ENCODE results near the gene PARD3B.

The PARD3B gene

DNA sequence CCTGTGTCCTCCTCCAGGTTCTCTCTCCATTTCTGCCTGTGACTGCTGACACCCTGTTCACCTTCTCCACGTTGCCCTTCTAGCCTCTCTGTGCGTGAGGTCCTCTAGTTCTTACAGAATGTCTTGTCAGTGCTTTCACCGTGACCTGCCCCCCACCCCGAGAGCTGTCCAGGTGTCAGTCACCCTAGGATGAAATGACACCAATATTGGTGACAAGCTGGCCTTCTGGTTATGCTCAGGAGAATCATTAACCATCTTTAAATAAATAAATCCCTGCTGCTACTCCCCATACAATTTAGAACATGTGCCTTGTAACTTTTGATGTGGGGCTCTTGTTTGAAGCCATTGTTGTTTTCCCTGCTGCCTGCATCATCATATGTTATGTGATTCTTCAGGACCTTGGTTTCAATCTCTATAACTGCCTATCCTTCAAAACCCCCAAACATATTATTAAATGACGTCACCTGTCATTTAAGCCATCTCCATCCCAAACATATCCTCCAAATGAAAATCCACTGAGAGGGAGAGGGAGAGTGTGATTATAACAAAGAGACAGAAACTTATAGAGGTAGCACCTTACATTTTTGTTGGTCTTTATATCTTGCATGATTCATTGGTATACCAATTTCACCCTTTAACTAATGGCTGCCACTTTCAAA, 496.3 kb downstream of the PARD3B start:
- DNase-seq (ENCODE audit: low read depth in 1 of 2, low spot score in 1 of 2): no peak

DNA sequence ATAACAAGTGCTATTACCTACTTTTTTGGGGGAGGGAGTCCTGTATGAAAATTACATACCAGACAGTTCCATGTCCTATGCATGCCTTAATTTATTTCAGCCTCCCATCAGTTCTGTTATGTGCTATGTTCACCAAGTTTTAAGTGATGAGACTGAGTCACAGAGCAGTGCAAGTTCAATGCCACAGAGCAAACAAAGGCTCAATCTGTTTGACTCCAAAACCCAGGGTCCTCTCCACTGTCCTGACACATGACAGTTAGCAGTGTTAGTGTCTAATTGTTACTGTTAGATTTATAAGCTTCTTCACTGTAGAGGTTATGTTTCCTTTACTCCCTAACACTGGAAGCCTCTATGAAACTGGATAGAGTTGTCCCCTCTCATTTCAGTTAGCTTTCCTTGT, 498.0 kb downstream of the PARD3B start:
- DNase-seq (ENCODE audit: low read depth in 1 of 2, low spot score in 1 of 2): no peak

DNA sequence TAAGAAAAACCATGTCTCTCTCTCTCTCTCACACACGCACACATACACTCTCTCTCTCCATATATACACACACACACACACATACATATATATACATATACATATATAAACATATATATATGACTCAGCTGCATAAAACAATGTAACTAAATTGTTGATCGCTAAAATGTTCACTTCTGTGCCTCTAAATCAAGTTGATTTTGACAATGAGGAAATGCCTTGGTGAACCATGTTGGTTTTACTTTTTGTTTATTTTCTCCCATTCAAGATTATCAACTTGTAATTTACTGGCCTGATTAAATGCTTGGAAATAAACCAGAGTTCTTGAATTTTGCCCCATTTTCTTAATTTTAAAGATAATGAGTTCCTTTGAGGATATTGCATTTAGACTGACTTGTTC, 500.4 kb downstream of the PARD3B start:
- DNase-seq (ENCODE audit: low read depth in 1 of 2, low spot score in 1 of 2): no peak

DNA sequence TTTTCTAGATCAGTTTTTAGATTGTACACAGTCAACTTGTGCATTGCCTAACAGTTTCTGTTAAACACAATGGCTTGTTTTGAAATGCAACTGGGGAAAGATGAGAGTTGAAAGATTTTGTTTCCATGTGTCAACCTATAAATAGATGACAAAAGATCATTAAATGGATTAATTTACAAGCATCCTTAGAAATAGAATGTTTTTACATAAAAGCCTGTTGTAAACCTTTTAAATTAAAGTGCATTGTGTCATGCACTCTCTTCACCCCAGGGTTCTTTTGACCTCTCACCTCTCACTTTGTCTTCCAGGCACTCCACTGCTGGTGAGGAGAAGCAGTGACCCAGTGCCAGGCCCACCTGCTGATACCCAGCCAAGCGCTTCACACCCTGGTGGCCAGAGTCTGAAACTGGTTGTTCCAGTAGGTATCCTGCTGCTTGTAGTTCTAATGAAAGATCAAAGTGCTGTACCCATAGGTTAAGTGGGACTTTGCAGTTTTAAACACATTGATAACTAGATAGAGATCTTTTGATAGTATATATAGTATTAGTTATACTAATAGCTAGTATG, 502.1 kb downstream of the PARD3B start:
- no peak for DNase-seq (ENCODE audit: low read depth in 1 of 2, low spot score in 1 of 2)

DNA sequence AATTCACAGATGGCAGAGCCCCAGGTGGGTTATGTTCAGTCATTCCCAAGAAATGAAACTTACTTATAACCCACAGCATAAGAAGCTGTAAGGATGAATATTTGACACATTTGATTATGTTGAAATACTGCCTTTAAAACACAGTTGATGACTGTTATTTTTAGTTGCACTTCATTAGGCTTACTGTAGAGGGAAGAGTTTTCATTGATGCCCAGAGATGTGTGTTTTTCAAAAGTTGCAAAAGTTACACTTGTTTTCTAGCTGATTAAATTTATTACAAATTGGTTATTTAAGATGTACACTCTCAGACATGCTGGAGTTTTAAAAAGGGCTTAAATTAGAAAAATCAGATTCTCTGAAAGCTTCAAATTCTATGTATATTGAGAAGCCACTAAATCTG, 506.1 kb downstream of the PARD3B start:
- no peak for DNase-seq (ENCODE audit: low read depth in 1 of 2, low spot score in 1 of 2)

DNA sequence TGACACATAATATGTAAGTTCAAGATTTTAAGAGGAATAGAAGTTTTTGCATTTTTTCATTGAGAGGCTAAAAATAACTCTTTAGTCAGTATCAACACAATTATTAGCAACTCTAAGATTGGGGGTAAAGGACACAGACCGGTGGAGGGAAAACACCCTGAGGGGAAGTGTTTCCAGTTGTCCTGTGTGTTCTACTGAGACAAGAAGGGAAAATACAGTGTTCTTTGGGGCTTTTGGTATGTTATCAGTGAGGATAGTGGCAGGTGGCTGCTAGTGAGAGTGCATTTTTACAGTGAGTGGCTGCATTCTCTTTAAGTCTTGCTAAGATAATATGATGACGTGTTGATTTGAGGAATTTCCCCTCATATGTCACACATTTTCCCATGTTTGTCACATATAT, 507.5 kb downstream of the PARD3B start:
- no peak for DNase-seq (ENCODE audit: low read depth in 1 of 2, low spot score in 1 of 2)

DNA sequence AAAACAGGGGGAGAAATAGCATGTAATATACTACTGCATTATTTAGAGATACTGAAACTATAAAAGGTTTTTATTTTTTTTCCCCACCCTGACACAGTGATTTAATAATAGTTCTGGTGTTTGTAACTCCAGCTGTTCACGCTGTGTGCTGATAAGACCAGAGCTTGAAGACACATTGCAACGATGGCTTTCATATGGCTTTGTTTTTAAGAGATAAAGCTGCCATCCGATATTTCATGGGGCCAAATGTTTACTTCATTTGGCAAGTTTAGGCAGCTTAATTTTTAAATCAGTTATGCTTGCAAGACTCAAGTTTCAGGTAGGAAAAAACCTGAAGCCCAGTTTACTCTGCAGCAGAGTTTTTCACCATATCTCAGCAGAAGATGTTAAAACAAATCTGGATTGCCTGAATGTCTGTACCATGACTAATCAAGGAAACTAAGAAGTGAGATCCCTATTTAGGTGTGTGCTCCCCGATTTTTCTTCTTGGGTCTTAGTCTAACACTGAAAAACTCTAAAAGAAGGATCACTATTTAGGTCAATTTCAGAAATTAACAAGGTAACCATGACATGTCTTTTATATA, 508.6 kb downstream of the PARD3B start:
- no peak for DNase-seq (ENCODE audit: low read depth in 1 of 2, low spot score in 1 of 2)

DNA sequence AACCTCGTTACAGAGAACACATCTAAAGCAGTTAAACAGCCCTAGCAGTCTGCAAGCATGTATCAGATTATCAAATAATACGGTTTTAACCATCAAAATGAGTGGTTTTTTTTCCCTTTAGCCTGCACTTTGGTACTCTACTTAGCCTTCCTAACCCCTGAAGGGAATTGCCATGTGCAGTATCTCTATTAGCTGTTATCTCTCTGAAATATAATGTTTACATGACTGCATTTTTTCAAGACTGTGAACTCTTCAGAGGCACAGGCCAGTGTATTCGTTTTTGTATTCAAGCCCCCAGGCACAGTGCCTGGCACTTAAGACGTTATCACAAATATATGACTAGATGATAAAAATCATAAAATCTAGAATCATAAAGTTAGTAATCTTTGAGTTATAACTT, 509.5 kb downstream of the PARD3B start:
- no peak for DNase-seq (ENCODE audit: low read depth in 1 of 2, low spot score in 1 of 2)

DNA sequence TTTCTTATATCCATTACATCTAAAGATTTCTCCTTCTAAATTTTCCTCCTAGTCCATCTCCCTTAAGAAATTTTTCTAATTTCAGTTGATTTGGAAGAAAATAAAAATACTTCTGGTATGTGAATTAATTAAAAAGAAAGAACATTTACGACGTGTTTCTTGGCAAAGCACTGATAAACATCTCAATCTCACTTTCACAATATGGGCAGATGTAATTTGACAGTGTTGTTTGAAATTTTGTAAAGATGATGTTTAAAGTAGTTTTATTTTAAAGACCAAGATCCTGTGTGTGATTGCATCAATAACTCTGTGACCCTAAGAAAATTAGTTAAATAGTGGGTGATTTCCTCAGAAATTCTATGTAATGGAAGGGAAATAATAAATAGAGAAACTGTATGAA, 510.0 kb downstream of the PARD3B start:
- no peak for DNase-seq (ENCODE audit: low read depth in 1 of 2, low spot score in 1 of 2)

DNA sequence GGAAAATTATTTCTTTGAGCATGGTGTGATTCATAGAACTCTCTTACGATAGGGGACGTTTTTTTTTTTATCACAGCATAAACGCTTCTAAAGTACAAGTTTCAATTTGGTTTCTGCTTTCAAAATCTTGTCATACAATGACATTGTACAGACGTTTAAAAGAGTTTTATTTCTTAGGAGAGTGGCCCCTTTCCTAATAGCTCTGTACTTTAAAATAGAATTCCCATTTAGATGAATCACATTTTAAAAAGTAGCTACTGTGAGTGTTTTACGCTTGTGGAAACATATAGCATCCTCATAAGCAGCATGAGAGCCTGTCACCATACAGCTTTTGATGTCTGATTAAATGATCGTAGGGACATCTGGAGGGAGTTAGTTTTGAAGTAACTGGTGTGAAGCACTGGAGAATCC, 510.9 kb downstream of the PARD3B start:
- DNase-seq (ENCODE audit: low read depth in 1 of 2, low spot score in 1 of 2): no peak

DNA sequence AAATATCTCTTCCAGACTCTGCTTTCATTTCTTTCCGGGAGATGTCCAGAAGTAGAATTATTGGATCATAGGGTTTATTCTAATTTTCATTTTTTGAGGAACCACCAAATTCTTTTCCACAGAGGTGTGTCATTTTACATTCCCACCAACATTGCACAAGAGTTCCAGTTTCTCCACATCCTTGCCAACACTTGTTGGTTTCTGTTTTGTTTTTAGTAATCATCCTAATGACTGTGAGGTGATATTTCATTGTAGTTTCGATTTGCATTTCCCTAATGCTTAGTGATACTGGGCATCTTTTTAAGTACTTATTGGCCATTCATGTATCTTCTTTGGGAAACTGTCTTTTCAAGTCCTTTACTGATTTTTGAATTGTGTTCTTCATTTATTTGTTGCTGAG, 513.1 kb downstream of the PARD3B start:
- no peak for DNase-seq (ENCODE audit: low read depth in 1 of 2, low spot score in 1 of 2)

DNA sequence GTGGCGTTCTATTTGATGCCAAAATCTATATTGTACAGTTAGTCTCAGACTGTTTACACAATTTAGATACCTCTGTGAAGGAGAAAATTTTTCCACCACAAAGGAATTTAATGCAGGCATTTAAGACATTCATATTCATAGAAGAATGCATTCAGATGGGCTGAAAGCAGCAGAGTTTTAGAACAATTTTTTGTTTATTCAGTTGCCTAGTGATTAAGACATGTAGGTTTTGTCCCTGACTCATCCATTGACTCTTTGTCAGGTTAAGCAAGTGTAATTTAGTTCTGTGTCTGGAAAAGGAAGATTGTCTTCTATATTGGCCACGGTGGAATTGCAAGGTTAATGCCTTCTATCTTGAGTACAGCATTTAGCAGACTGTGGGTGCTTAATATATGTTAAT, 515.0 kb downstream of the PARD3B start:
- no peak for DNase-seq (ENCODE audit: low read depth in 1 of 2, low spot score in 1 of 2)

DNA sequence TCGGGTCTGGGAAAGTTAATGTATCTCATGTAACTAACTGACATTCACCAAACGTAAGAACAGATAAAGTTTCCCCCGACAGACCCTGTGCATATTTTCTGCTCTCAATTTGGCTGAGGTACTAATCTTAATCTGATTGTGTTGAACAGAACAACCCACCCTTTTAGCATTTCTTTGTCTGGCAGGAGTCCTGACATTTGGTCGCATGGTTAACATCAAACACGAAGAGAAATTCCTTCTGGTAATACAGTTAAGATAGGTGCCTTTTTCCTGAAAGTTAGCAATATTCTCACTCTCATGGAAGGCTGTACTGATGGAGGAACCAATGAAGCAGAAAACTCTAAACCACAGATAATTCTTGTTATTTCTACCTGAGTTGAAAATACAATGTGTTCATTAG, 520.8 kb downstream of the PARD3B start:
- no peak for DNase-seq (ENCODE audit: low read depth in 1 of 2, low spot score in 1 of 2)

DNA sequence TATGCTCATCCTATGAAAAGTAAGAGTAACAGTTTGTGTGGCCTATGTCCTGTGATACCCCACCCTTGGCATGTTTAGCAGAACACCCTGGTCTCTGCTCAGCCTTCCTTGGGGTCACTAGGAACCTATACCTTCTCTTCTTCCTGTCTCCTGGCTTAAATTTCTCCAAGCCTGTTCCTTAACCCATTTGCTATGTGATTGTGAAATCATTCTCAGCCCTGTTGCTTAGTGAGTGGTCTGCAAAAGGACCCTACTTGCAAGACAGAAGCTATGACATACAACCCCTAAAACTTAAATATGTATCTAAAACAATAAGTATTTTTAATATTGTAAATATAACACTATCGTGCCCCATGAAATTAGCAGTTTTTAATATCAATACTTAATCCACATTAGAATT, 524.7 kb downstream of the PARD3B start:
- no peak for DNase-seq (ENCODE audit: low read depth in 1 of 2, low spot score in 1 of 2)

DNA sequence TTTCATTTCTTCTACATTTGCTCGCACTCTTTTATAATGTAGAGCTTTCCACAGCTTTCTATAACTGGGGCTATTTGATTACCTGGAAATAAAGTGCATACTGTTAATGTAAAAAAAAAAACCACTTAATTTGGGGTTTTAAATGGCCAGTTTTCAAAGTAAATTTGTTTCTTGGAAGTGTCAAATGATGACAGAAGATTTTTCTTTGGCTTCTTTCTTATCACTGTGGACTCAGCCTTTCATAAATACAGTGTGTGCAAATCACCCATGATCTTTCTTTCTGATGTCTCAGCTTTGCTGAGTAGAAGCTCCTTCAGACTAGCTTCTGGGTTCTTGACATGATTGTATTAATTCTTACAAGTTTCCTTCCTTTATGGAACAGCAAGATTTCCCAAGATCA, 525.6 kb downstream of the PARD3B start:
- no peak for DNase-seq (ENCODE audit: low read depth in 1 of 2, low spot score in 1 of 2)

DNA sequence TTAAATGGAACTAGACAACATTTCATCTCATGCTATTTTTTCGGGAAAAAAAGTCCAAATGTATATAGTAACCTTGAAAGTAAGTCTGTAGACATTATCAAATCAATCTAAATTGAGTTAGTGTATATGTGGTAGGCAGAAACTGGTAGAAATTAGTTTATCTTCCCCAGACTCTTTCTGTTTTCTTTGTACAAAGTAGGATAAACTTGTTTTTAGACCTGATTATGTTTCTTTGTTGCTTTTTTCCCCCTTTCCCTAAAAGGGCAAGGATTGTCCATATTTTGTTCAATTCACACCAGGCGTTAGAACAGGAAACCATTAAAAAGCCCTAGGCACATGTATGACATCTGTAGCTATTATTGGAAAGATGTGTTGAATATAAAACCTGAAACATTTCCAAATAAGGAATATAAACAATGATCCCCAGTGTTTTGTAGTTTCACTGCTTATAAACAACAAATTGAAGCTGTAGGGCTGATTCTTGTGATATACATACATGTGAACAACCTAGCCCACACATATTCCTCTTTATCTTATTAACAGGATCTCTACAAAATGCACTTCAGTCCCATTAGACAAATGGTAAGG, 528.3 kb downstream of the PARD3B start:
- DNase-seq (ENCODE audit: low read depth in 1 of 2, low spot score in 1 of 2): no peak

DNA sequence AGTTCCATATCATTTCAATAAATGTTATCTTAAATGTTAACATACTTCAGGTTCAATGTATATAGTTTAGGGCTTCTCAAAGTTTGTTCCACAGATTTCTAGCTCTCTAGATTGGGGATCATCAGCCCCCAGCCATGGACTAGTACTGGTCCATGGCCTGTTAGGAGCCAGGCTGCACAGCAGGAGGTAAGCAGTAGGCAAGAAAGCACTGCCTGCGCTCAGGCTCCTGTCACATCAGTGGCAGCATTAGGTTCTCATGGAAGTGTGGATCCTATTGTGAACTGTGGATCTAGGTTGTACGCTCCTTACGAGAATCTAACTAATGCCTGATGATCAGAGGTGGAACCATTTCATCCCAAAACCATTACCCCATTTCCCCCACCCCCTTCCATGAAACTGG, 531.1 kb downstream of the PARD3B start:
- no peak for DNase-seq (ENCODE audit: low read depth in 1 of 2, low spot score in 1 of 2)

DNA sequence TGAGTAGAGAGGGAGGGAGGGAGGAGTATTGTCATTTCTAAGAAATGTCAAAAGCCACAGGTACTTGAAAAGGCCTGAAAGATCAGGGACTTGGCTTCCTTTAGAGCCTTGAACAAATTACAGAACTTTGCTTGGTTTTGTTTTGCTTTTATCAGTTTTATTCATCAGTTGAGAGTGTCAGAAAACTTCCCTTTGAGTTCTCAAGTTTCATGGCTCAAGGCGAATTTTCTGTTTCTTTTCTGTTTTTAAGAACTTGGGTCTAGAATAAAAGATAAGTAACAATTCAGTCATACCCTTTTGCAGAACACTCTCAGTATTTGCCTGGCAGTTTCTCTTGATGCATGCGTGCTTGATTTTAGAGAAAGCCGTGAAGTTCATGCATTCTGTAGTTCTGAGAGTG, 531.9 kb downstream of the PARD3B start:
- DNase-seq (ENCODE audit: low read depth in 1 of 2, low spot score in 1 of 2): no peak

DNA sequence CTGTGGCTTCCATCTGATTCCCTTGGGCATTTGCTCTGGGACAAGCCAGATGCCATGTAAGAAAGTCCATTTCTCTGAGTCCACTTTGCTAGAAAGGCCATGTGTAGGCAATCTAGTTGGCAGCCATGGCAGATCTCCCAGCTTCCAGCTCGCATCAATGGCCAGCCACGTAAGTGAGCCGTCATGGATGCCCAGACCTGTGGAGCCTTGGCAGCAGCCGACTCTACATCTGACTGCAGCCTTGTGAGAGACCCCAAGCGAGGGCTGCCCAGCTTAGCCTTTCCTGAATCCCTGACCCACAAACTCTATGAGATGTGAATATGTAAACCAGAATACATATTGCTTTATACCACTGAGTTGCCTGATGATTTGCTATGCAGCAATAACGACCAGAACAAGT, 533.5 kb downstream of the PARD3B start:
- no peak for DNase-seq (ENCODE audit: low read depth in 1 of 2, low spot score in 1 of 2)

DNA sequence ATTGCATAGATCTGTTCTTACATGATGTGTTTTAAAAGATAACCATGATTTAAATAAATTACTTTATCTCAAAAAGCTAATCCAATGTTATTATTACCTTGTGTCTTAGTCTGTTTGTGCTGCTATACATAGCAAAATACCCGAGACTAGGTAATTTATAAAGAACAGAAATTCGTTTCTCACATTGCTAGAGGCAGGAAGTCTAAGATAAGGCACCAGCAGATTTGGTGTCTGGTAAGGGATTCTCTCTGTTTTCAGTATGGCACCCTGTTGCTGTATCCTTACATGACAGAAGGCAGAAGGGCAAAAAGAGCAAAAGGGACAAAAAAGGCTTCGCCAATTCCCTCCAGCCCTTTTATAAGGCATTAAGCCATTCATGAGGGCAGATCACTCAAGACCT, 533.9 kb downstream of the PARD3B start:
- no peak for DNase-seq (ENCODE audit: low read depth in 1 of 2, low spot score in 1 of 2)

DNA sequence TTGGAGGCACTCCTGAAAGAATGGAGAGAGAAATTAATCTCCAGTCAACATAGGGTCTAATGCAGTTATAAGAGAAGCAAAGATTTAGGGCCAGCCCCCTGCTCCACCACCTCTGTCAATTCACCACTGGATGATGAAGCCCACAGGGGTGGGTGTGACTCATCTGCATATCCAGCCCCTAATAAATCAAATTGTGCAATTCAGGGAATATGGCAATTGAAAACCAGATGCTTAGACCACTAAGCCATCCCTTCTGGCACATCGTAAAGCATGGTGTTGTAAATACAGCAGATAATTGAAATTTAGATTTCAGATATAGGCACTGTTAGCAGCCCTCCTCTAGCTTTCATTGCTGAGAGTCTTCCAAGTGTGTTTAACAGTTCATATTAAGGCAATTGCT, 541.4 kb downstream of the PARD3B start:
- DNase-seq (ENCODE audit: low read depth in 1 of 2, low spot score in 1 of 2): no peak

DNA sequence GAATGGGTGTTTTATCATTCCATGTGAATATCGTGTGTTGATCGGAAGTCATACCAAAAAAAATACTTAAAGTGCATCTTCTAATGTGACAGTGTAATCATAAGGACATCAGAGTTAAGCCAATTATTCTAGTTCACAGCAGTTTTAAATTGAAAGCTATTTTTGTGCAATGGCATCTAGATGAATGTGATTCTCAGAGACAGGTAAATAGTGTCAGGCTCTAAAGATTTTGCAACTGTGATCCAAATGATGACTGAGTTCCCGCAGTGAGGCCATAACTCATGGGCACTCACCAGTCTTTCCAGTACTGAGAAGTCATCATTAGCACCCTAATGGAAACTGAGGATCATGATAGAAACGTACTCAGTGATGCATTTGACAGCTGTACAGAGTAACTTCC, 542.6 kb downstream of the PARD3B start:
- DNase-seq (ENCODE audit: low read depth in 1 of 2, low spot score in 1 of 2): no peak

DNA sequence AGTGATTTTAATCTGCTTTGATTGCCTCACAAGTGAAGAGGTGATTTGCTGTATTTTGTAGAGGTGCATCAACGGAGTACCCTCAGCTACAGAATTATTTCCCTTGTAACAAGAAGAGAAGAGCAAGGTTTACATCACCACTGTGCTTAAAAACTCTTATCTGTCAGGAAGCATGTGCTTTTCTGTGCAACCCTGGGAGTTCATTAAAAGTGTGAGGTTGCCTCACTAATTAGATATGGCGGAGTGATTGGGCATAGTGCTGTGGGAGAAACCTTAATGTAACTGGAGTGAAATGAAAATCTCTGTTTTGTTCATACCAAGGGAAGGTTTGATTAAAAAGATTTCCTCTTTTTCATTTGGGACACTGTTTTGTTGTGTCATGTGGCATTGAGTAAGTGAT, 544.7 kb downstream of the PARD3B start:
- no peak for DNase-seq (ENCODE audit: low read depth in 1 of 2, low spot score in 1 of 2)
